ENCODE results near the gene NRG3.

- TF ChIP-seq CTCF (IDR thresholded peaks at IDR 0.05; ENCODE audit: insufficient read depth, low read length) = no peak
- TF ChIP-seq REST (IDR thresholded peaks at IDR 0.05; ENCODE audit: insufficient replicate concordance, low read depth) = no peak
- no peak for TF ChIP-seq POLR2AphosphoS5 (IDR thresholded peaks at IDR 0.05; ENCODE audit: low read depth)
These were observed 816.2 kb downstream of the NRG3 start for GRCh38 chr10:82691211-82691610.
